GM21576 (cell line): ENCODE results near the gene FAM72D.
"Not testable (repeated sequence)": the region's sequence is repeated elsewhere in the genome, so short reads cannot be mapped to it uniquely, and the experiment has no call there.

Experiments used
- ATAC-seq: cut with Tn5 transposase; IDR thresholded peaks from one replicate; pipeline ENCODE4 v1.9.1; 2021; ENCODE audit warnings: mild to moderate bottlenecking, moderate library complexity; ENCODE audit not compliant: unreplicated experiment

FAM72D gene

GRCh38 chr1:145082483-145083255, 13.1 kb upstream of the FAM72D start:
- ATAC-seq, result not testable (repeated sequence)

- not testable (repeated sequence) for ATAC-seq
Measured at GRCh38 chr1:145093517-145094149, 2.1 kb upstream of the FAM72D start.

- ATAC-seq, result peak; percentile 0
Measured at GRCh38 chr1:145094655-145095211, 1.0 kb upstream of the FAM72D start.

- not testable (repeated sequence) for ATAC-seq
Measured at GRCh38 chr1:145101725-145102124, 6.0 kb downstream of the FAM72D start.

- ATAC-seq, result not testable (repeated sequence)
Measured at GRCh38 chr1:145103294-145103693, 7.5 kb downstream of the FAM72D start.

GRCh38 chr1:145111674-145112073, 15.9 kb downstream of the FAM72D start:
- not testable (repeated sequence) for ATAC-seq

- ATAC-seq, result not testable (repeated sequence)
Measured at GRCh38 chr1:145112703-145113102, 16.9 kb downstream of the FAM72D start.

- ATAC-seq, result not testable (repeated sequence)
Measured at GRCh38 chr1:145114560-145115057, 18.8 kb downstream of the FAM72D start.

GRCh38 chr1:145115587-145116493, 20.1 kb downstream of the FAM72D start:
- ATAC-seq, result not testable (repeated sequence)

GRCh38 chr1:145119842-145120241, 24.1 kb downstream of the FAM72D start:
- not testable (repeated sequence) for ATAC-seq

GRCh38 chr1:145122344-145123061, 26.7 kb downstream of the FAM72D start:
- not testable (repeated sequence) for ATAC-seq

GRCh38 chr1:145123062-145123395, 27.3 kb downstream of the FAM72D start:
- not testable (repeated sequence) for ATAC-seq

- not testable (repeated sequence) for ATAC-seq
Measured at GRCh38 chr1:145123992-145124641, 28.3 kb downstream of the FAM72D start.

GRCh38 chr1:145125112-145125511, 29.3 kb downstream of the FAM72D start:
- ATAC-seq, result not testable (repeated sequence)

GRCh38 chr1:145127144-145127543, 31.4 kb downstream of the FAM72D start:
- ATAC-seq, result not testable (repeated sequence)

GRCh38 chr1:145128697-145129469, 33.1 kb downstream of the FAM72D start:
- not testable (repeated sequence) for ATAC-seq

- ATAC-seq, result not testable (repeated sequence)
Measured at GRCh38 chr1:145134476-145134875, 38.7 kb downstream of the FAM72D start.

GRCh38 chr1:145140549-145140948, 44.8 kb downstream of the FAM72D start:
- ATAC-seq, result not testable (repeated sequence)
